Spleen (tissue), 7 donors: ENCODE measurements around the gene TIMP2.

ENCODE experiments used
- CTCF ChIP-seq, 11 experiments: fragments of 200-600 bp in 7 of 11; fragments of 450-650 bp in 4 of 11; sonication (generic) in 4 of 11; IDR thresholded peaks in 8 of 11; conservative IDR thresholded peaks in 3 of 11; 1 replicate in 7 of 11; 2 replicates in 4 of 11; pipeline versions ENCODE4 v1.4.0 to v1.8.0; 2016 to 2021; ENCODE audit warnings: antibody characterized with exemption in 11 of 11, inconsistent platforms in 4 of 11, mild to moderate bottlenecking in 1 of 11
- POLR2A ChIP-seq, 3 donors: fragments of 450-650 bp; IDR thresholded peaks; one replicate each; pipeline ENCODE4 v1.5.1; 2017; ENCODE audit warnings: antibody characterized with exemption in 3 of 3, mild to moderate bottlenecking in 1 of 3
- POLR2AphosphoS5 ChIP-seq, 3 donors: sonication (generic); formaldehyde crosslinking; IDR thresholded peaks; one replicate each; pipeline ENCODE4 v1.5.1; 2017; ENCODE audit warnings: antibody characterized with exemption in 3 of 3
- donor health status: DM: no; HTN: no; CAD: no; lungs with moderate emphysema.
- donor health status: DM: no; HTN: no; CAD: no.
- donor health status: DM: no; HTN: no; CAD: no.

GRCh38 chr17:78859051-78859450 is 66.1 kb downstream of the TIMP2 start:
- TF ChIP-seq CTCF (IDR thresholded peaks at IDR 0.05 in 8 of 11, conservative IDR thresholded peaks at IDR 0.05 in 3 of 11): no peak
- no peak for TF ChIP-seq POLR2A (IDR thresholded peaks at IDR 0.05)
- no peak for TF ChIP-seq POLR2AphosphoS5 (IDR thresholded peaks at IDR 0.05)
